Mucosa of rectum (tissue), 2 donors: ENCODE measurements around the gene TNS3.
A peak's percentile ranks its signal among the peaks of the same experiment; 100 is the strongest.

Experiments used
- H3K27ac ChIP-seq, 2 donors: one replicate each; pipeline ENCODE4 v1.7.0; 2013; ENCODE audit warnings: inconsistent platforms in 2 of 2, low read depth in 2 of 2, low read length in 2 of 2
- H3K27me3 ChIP-seq, 2 donors: one replicate each; pipeline ENCODE4 v1.7.0; 2013; ENCODE audit warnings: low read length in 2 of 2; ENCODE audit not compliant: control insufficient read depth in 2 of 2, insufficient read depth in 2 of 2
- H3K36me3 ChIP-seq, 2 donors: one replicate each; pipeline ENCODE4 v1.7.0; 2013; ENCODE audit warnings: low read length in 2 of 2; ENCODE audit not compliant: control insufficient read depth in 2 of 2, insufficient read depth in 2 of 2
- H3K4me1 ChIP-seq, 2 donors: one replicate each; pipeline ENCODE4 v1.7.0; 2013; ENCODE audit warnings: low read length in 2 of 2, mild to moderate bottlenecking in 1 of 2; ENCODE audit not compliant: control insufficient read depth in 2 of 2, insufficient read depth in 2 of 2
- H3K4me3 ChIP-seq, 2 donors: one replicate each; pipeline ENCODE4 v1.7.0; 2013; ENCODE audit warnings: low read length in 2 of 2
- H3K9ac ChIP-seq, 2 donors: one replicate each; pipeline ENCODE4 v1.7.0; 2013; ENCODE audit warnings: low read length in 2 of 2, low read depth in 1 of 2, mild to moderate bottlenecking in 1 of 2
- H3K9me3 ChIP-seq, 2 donors: one replicate each; pipeline ENCODE4 v1.7.0; 2013; ENCODE audit warnings: low read length in 2 of 2; ENCODE audit not compliant: control insufficient read depth in 2 of 2
- donor health status: healthy.
- donor health status: Normal muscosa, but diverticular disease.

The TNS3 gene

GRCh38 chr7:47302560-47302959 lies 279.4 kb downstream of the TNS3 start:
- no peaks in the 10 kb centered on the region for H3K9me3 ChIP-seq
- H3K9ac ChIP-seq = no peak overlapping the region
- H3K4me3 ChIP-seq = no peak overlapping the region
- peaks cover 44 to 52% of the 10 kb centered on the region in 2 donors for H3K36me3 ChIP-seq
- no peaks in the 10 kb centered on the region for H3K27me3 ChIP-seq
- no peaks in the 10 kb centered on the region for H3K4me1 ChIP-seq
- H3K27ac ChIP-seq = no peak overlapping the region

GRCh38 chr7:47301657-47302295 lies 280.1 kb downstream of the TNS3 start:
- Histone ChIP-seq H3K4me1 (no peaks in the 10 kb centered on the region), H3K4me3 (no peak overlapping the region), H3K9ac (no peak overlapping the region), H3K9me3 (no peaks in the 10 kb centered on the region), H3K36me3 (peaks cover 50 to 54% of the 10 kb centered on the region in 2 donors), H3K27me3 (no peaks in the 10 kb centered on the region), H3K27ac (no peak overlapping the region)

GRCh38 chr7:47301105-47301477 lies 280.8 kb downstream of the TNS3 start:
- Histone ChIP-seq H3K9me3 (no peaks in the 10 kb centered on the region), H3K27ac (no peak overlapping the region), H3K4me1 (no peaks in the 10 kb centered on the region), H3K9ac (no peak overlapping the region), H3K27me3 (no peaks in the 10 kb centered on the region), H3K4me3 (no peak overlapping the region), H3K36me3 (peaks cover 53 to 60% of the 10 kb centered on the region in 2 donors)

- H3K27ac ChIP-seq = no peak overlapping the region
- H3K4me3 ChIP-seq = no peak overlapping the region
- H3K9me3 ChIP-seq = no peaks in the 10 kb centered on the region
- H3K4me1 ChIP-seq = no peaks in the 10 kb centered on the region
- H3K36me3 ChIP-seq = peaks cover 57 to 64% of the 10 kb centered on the region in 2 donors
- no peak overlapping the region for H3K9ac ChIP-seq
- H3K27me3 ChIP-seq = no peaks in the 10 kb centered on the region
Measured at GRCh38 chr7:47300472-47301104, 281.3 kb downstream of the TNS3 start.

GRCh38 chr7:47299496-47299895 lies 282.4 kb downstream of the TNS3 start:
- Histone ChIP-seq H3K4me3 (no peak overlapping the region), H3K9me3 (no peaks in the 10 kb centered on the region), H3K4me1 (no peaks in the 10 kb centered on the region), H3K36me3 (peaks cover 60 to 65% of the 10 kb centered on the region in 2 donors), H3K27me3 (no peaks in the 10 kb centered on the region), H3K9ac (no peak overlapping the region), H3K27ac (no peak overlapping the region)

- Histone ChIP-seq H3K4me3 (no peak overlapping the region), H3K36me3 (peaks cover 54 to 70% of the 10 kb centered on the region in 2 donors), H3K27ac (no peak overlapping the region), H3K4me1 (peaks cover 0 to 2% of the 10 kb centered on the region in 2 donors), H3K9ac (no peak overlapping the region), H3K9me3 (no peaks in the 10 kb centered on the region), H3K27me3 (no peaks in the 10 kb centered on the region)
Measured at GRCh38 chr7:47298636-47299035, 283.3 kb downstream of the TNS3 start.

GRCh38 chr7:47297120-47297519 lies 284.8 kb downstream of the TNS3 start:
- H3K9me3 ChIP-seq = no peaks in the 10 kb centered on the region
- peaks cover 0 to 2% of the 10 kb centered on the region in 2 donors for H3K4me1 ChIP-seq
- H3K4me3 ChIP-seq = no peak overlapping the region
- no peak overlapping the region for H3K9ac ChIP-seq
- peaks cover 54 to 71% of the 10 kb centered on the region in 2 donors for H3K36me3 ChIP-seq
- no peaks in the 10 kb centered on the region for H3K27me3 ChIP-seq
- no peak overlapping the region for H3K27ac ChIP-seq

GRCh38 chr7:47295606-47296005 lies 286.3 kb downstream of the TNS3 start:
- Histone ChIP-seq H3K9ac (no peak overlapping the region), H3K9me3 (no peaks in the 10 kb centered on the region), H3K27ac (no peak overlapping the region), H3K4me1 (peaks cover 0 to 7% of the 10 kb centered on the region in 2 donors), H3K36me3 (peaks cover 55 to 75% of the 10 kb centered on the region in 2 donors), H3K4me3 (no peak overlapping the region), H3K27me3 (no peaks in the 10 kb centered on the region)

- no peaks in the 10 kb centered on the region for H3K27me3 ChIP-seq
- no peak overlapping the region for H3K9ac ChIP-seq
- H3K9me3 ChIP-seq = no peaks in the 10 kb centered on the region
- peaks cover 51 to 70% of the 10 kb centered on the region in 2 donors for H3K36me3 ChIP-seq
- H3K27ac ChIP-seq = peak overlapping the region; percentile 7 to 46
- H3K4me1 ChIP-seq = peaks cover 0 to 9% of the 10 kb centered on the region in 2 donors
- no peak overlapping the region for H3K4me3 ChIP-seq
Measured at GRCh38 chr7:47294556-47295222, 287.2 kb downstream of the TNS3 start.

GRCh38 chr7:47293884-47294555 lies 287.9 kb downstream of the TNS3 start:
- peaks cover 0 to 9% of the 10 kb centered on the region in 2 donors for H3K4me1 ChIP-seq
- no peak overlapping the region for H3K9ac ChIP-seq
- H3K27ac ChIP-seq = peak overlapping the region; percentile 7 to 46
- H3K36me3 ChIP-seq = peaks cover 48 to 72% of the 10 kb centered on the region in 2 donors
- H3K9me3 ChIP-seq = no peaks in the 10 kb centered on the region
- H3K27me3 ChIP-seq = no peaks in the 10 kb centered on the region
- no peak overlapping the region for H3K4me3 ChIP-seq
